Astrocyte (in vitro differentiated cells and primary cell): ENCODE data around the gene ATRN. TPM values are rescaled to one million over a fixed set of nuclear protein-coding genes. Genes with fewer than 3 reads are reported as not detected.

Source experiments
- DNase-seq: peaks from one replicate; pipeline ENCODE4 v3.0.0-alpha.2; 2010; ENCODE audit warnings: low read depth
- FAIRE-seq: peaks from 2 replicates; lab custom pipeline; 2011; peaks lifted over from hg19 to GRCh38; lab: Jason Lieb, UNC
- H2AFZ ChIP-seq: 2 replicates; pipeline ENCODE4 v1.6.0; 2012; ENCODE audit warnings: low read depth, low read length, inconsistent platforms
- H3K27ac ChIP-seq: 2 replicates; pipeline ENCODE4 v1.5.1; 2011; ENCODE audit warnings: low read depth, low read length, inconsistent platforms
- H3K27me3 ChIP-seq: 2 replicates; pipeline ENCODE4 v1.6.0; 2011; ENCODE audit warnings: low read length, inconsistent platforms; ENCODE audit not compliant: insufficient read depth
- H3K36me3 ChIP-seq: 2 replicates; pipeline ENCODE4 v1.5.1; 2011; ENCODE audit warnings: low read length, inconsistent platforms; ENCODE audit not compliant: insufficient read depth
- H3K4me1 ChIP-seq: 2 replicates; pipeline ENCODE4 v1.5.1; 2011; ENCODE audit warnings: low read length, inconsistent platforms; ENCODE audit not compliant: insufficient read depth
- H3K4me2 ChIP-seq: 2 replicates; pipeline ENCODE4 v1.6.0; 2012; ENCODE audit warnings: low read length, inconsistent platforms
- H3K4me3 ChIP-seq: 2 replicates; pipeline ENCODE4 v1.5.1; 2011; ENCODE audit warnings: low read depth, mild to moderate bottlenecking, low read length, inconsistent platforms; ENCODE audit not compliant: insufficient read depth
- H3K79me2 ChIP-seq: 2 replicates; pipeline ENCODE4 v1.6.0; 2012; ENCODE audit warnings: mild to moderate bottlenecking, low read length, inconsistent platforms; ENCODE audit not compliant: insufficient read depth
- H3K9ac ChIP-seq: 2 replicates; pipeline ENCODE4 v1.6.0; 2012; ENCODE audit warnings: mild to moderate bottlenecking, low read length, inconsistent platforms
- H3K9me3 ChIP-seq: 2 replicates; pipeline ENCODE4 v1.5.1; 2012; ENCODE audit warnings: low read depth, mild to moderate bottlenecking, low read length, inconsistent platforms; ENCODE audit not compliant: insufficient read depth
- H4K20me1 ChIP-seq: 2 replicates; pipeline ENCODE4 v1.6.0; 2012; ENCODE audit warnings: low read length, inconsistent platforms; ENCODE audit not compliant: insufficient read depth
- H3K27ac Mint-ChIP-seq: one replicate; pipeline ENCODE4 v1.8.0; 2021; ENCODE audit warnings: mild to moderate bottlenecking, mixed read lengths; ENCODE audit not compliant: unreplicated experiment
- H3K27me3 Mint-ChIP-seq: one replicate; pipeline ENCODE4 v1.8.0; 2021; ENCODE audit warnings: low read depth, mixed read lengths; ENCODE audit not compliant: unreplicated experiment
- H3K36me3 Mint-ChIP-seq: one replicate; pipeline ENCODE4 v1.8.0; 2021; ENCODE audit warnings: low read depth, mixed read lengths; ENCODE audit not compliant: unreplicated experiment
- H3K4me1 Mint-ChIP-seq: one replicate; pipeline ENCODE4 v1.8.0; 2021; ENCODE audit warnings: low read depth, mixed read lengths; ENCODE audit not compliant: unreplicated experiment
- H3K4me3 Mint-ChIP-seq: one replicate; pipeline ENCODE4 v1.8.0; 2021; ENCODE audit warnings: mild to moderate bottlenecking, moderate library complexity, mixed read lengths; ENCODE audit not compliant: unreplicated experiment
- H3K9me3 Mint-ChIP-seq: one replicate; pipeline ENCODE4 v1.8.0; 2021; ENCODE audit warnings: mild to moderate bottlenecking, mixed read lengths; ENCODE audit not compliant: unreplicated experiment
- EZH2 ChIP-seq: IDR thresholded peaks from 2 replicates; pipeline ENCODE4 v1.6.1; 2012; ENCODE audit warnings: mild to moderate bottlenecking, low read length, inconsistent platforms; ENCODE audit not compliant: insufficient read depth
- total RNA-seq: library from RNA; stranded (reverse); gene quantifications from 2 replicates; pipeline ENCODE4 v1.2.1, GENCODE V29; 2021
- TF ChIP-seq, protein P1 (sequence below): IDR thresholded peaks from 2 replicates; pipeline ENCODE4 v1.5.1; 2011; ENCODE audit warnings: low read depth, mild to moderate bottlenecking, inconsistent platforms, low read length, moderate library complexity; ENCODE audit not compliant: insufficient read depth

Gene ATRN
- total RNA-seq, 1 donor from 2014 or later, result 33.8 TPM

DNA sequence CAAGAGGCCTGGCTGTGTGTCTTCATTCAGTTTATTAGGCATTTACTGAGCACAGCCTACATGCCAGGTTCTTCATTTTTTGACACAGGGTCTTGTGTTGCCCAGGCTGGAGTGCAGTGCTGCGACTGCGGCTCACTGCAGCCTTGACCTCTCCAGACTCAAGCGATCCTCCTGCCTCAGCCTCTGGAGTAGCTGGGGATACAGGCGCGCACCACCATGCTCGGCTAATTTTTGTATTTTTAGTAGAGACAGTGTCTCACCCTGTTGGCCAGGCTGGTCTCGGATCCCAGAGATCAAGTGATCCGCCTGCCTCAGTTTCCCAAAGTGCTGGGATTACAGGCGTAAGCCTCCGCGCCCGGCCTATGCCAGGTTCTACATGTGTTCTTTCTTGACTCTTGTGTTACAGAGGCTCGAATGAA, 601 bp upstream of the ATRN start:
- H3K9me3 ChIP-seq, result no peaks in the 10 kb centered on the region

DNA sequence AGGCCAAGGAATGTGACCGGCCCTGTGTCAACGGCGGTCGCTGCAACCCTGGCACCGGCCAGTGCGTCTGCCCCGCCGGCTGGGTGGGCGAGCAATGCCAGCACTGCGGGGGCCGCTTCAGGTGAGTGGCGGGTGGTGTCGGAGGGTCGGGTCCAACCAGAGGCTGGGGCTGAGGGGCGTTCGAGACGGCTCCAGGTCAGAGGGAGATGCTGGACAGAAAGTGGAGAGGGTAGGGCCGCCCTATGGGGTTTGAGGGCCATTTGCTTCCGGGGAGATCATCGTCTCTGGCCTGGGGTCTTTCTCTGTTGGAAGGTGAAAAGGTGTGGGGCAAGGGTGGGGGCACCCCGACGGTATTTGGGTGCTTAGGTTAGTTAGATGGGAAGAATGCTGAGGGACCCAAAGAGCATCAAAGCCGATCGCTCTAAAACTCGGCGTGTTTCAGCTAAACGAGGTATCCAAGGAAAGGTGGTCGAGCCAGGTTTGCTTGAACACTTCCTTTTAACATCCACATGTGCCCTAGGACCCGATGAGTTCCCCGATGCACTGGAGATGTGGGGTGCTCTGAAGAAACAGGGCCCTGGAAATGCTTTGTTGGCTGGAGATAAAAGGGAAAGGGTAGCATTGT, 691 bp downstream of the ATRN start:
- DNase-seq (no peak), FAIRE-seq (no peak)
- Histone ChIP-seq H3K27ac (peak overlapping the region; percentile 92), H3K9ac (peak overlapping the region; percentile 98), H3K4me2 (peak overlapping the region; percentile 91), H3K4me3 (peak overlapping the region; percentile 85), H3K79me2 (peaks cover 47% of the 10 kb centered on the region), H3K27me3 (peaks cover 3% of the 10 kb centered on the region), H3K4me1 (peaks cover 6% of the 10 kb centered on the region), H2AFZ (peak overlapping the region; percentile 99), H4K20me1 (peaks cover 37% of the 10 kb centered on the region), H3K9me3 (no peaks in the 10 kb centered on the region), H3K36me3 (no peaks in the 10 kb centered on the region)
- peak overlapping the region; percentile 98 for H3K4me3 Mint-ChIP-seq
- H3K4me1 Mint-ChIP-seq, result peaks cover 12% of the 10 kb centered on the region
- H3K27me3 Mint-ChIP-seq, result peaks cover 4% of the 10 kb centered on the region
- no peaks in the 10 kb centered on the region for H3K9me3 Mint-ChIP-seq
- peak overlapping the region; percentile 35 for H3K27ac Mint-ChIP-seq
- no peaks in the 10 kb centered on the region for H3K36me3 Mint-ChIP-seq
- TF ChIP-seq EZH2, result no peak
- TF ChIP-seq, protein P1, sequence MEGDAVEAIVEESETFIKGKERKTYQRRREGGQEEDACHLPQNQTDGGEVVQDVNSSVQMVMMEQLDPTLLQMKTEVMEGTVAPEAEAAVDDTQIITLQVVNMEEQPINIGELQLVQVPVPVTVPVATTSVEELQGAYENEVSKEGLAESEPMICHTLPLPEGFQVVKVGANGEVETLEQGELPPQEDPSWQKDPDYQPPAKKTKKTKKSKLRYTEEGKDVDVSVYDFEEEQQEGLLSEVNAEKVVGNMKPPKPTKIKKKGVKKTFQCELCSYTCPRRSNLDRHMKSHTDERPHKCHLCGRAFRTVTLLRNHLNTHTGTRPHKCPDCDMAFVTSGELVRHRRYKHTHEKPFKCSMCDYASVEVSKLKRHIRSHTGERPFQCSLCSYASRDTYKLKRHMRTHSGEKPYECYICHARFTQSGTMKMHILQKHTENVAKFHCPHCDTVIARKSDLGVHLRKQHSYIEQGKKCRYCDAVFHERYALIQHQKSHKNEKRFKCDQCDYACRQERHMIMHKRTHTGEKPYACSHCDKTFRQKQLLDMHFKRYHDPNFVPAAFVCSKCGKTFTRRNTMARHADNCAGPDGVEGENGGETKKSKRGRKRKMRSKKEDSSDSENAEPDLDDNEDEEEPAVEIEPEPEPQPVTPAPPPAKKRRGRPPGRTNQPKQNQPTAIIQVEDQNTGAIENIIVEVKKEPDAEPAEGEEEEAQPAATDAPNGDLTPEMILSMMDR, result no peak

More for the DNA sequence above, 601 bp upstream of the ATRN start:
- no peaks in the 10 kb centered on the region for H3K9me3 Mint-ChIP-seq
- H3K9ac ChIP-seq, result peak overlapping the region; percentile 98
- H4K20me1 ChIP-seq, result peaks cover 29% of the 10 kb centered on the region
- FAIRE-seq (no peak), DNase-seq (no peak)
- peak overlapping the region; percentile 60 for H3K27ac Mint-ChIP-seq
- H3K4me1 Mint-ChIP-seq, result peaks cover 12% of the 10 kb centered on the region
- H3K4me1 ChIP-seq, result peaks cover 6% of the 10 kb centered on the region
- H3K27me3 Mint-ChIP-seq, result peaks cover 15% of the 10 kb centered on the region
- peak overlapping the region; percentile 99 for H2AFZ ChIP-seq
- H3K4me2 ChIP-seq, result peak overlapping the region; percentile 91
- H3K4me3 Mint-ChIP-seq, result peak overlapping the region; percentile 87
- peak overlapping the region; percentile 85 for H3K4me3 ChIP-seq
- H3K36me3 Mint-ChIP-seq, result no peaks in the 10 kb centered on the region
- H3K79me2 ChIP-seq, result peaks cover 35% of the 10 kb centered on the region
- H3K27ac ChIP-seq, result peak overlapping the region; percentile 92
- peaks cover 8% of the 10 kb centered on the region for H3K27me3 ChIP-seq
- no peaks in the 10 kb centered on the region for H3K36me3 ChIP-seq
- no peak for TF ChIP-seq EZH2
- TF ChIP-seq, protein P1, result no peak

DNA sequence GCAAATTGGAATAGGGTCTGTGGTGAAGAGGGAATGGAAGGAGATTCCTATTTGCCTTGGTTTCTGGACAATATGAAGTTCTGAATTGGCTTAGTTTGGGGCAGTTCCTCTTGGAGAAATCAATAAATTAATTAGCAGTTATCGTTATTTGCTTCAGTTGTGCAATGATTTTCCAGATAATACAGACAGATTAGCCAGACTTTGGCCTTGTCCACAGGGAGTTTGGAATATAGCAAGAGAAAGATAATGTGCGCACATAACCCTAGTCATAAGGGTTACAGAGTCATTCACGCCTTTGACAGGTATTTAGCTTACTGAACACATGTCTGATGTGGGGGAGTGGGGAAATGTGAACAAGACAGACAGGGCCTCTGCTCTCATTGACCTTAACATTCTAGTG, 1.3 kb downstream of the ATRN start:
- no peaks in the 10 kb centered on the region for H3K27me3 Mint-ChIP-seq
- Histone ChIP-seq H3K27me3 (no peaks in the 10 kb centered on the region), H3K36me3 (no peaks in the 10 kb centered on the region), H3K9ac (peak overlapping the region; percentile 98), H3K27ac (no peak overlapping the region), H3K4me2 (peak overlapping the region; percentile 91), H2AFZ (no peak overlapping the region), H3K9me3 (no peaks in the 10 kb centered on the region), H4K20me1 (peaks cover 37% of the 10 kb centered on the region), H3K79me2 (peaks cover 47% of the 10 kb centered on the region), H3K4me3 (peak overlapping the region; percentile 85), H3K4me1 (peaks cover 6% of the 10 kb centered on the region)
- no peaks in the 10 kb centered on the region for H3K9me3 Mint-ChIP-seq
- DNase-seq, result no peak
- H3K4me1 Mint-ChIP-seq, result peaks cover 12% of the 10 kb centered on the region
- no peak for TF ChIP-seq EZH2
- TF ChIP-seq, protein P1, result no peak
- no peaks in the 10 kb centered on the region for H3K36me3 Mint-ChIP-seq
- peak overlapping the region; percentile 98 for H3K4me3 Mint-ChIP-seq
- FAIRE-seq, result no peak
- no peak overlapping the region for H3K27ac Mint-ChIP-seq
